Mucosa of rectum (tissue), 2 donors: ENCODE measurements around the gene SFTPA1.
"Not testable (repeated sequence)": the region's sequence is repeated elsewhere in the genome, so short reads cannot be mapped to it uniquely, and the experiment has no call there.

Experiments used
- H3K27ac ChIP-seq, 2 donors: one replicate each; pipeline ENCODE4 v1.7.0; 2013; ENCODE audit warnings: inconsistent platforms in 2 of 2, low read depth in 2 of 2, low read length in 2 of 2
- H3K27me3 ChIP-seq, 2 donors: one replicate each; pipeline ENCODE4 v1.7.0; 2013; ENCODE audit warnings: low read length in 2 of 2; ENCODE audit not compliant: control insufficient read depth in 2 of 2, insufficient read depth in 2 of 2
- H3K36me3 ChIP-seq, 2 donors: one replicate each; pipeline ENCODE4 v1.7.0; 2013; ENCODE audit warnings: low read length in 2 of 2; ENCODE audit not compliant: control insufficient read depth in 2 of 2, insufficient read depth in 2 of 2
- H3K4me1 ChIP-seq, 2 donors: one replicate each; pipeline ENCODE4 v1.7.0; 2013; ENCODE audit warnings: low read length in 2 of 2, mild to moderate bottlenecking in 1 of 2; ENCODE audit not compliant: control insufficient read depth in 2 of 2, insufficient read depth in 2 of 2
- H3K4me3 ChIP-seq, 2 donors: one replicate each; pipeline ENCODE4 v1.7.0; 2013; ENCODE audit warnings: low read length in 2 of 2
- H3K9ac ChIP-seq, 2 donors: one replicate each; pipeline ENCODE4 v1.7.0; 2013; ENCODE audit warnings: low read length in 2 of 2, low read depth in 1 of 2, mild to moderate bottlenecking in 1 of 2
- H3K9me3 ChIP-seq, 2 donors: one replicate each; pipeline ENCODE4 v1.7.0; 2013; ENCODE audit warnings: low read length in 2 of 2; ENCODE audit not compliant: control insufficient read depth in 2 of 2
- donor health status: healthy.
- donor health status: Normal muscosa, but diverticular disease.

SFTPA1 gene

GRCh38 chr10:79585870-79586527 lies 24.7 kb upstream of the SFTPA1 start:
- no peak overlapping the region for H3K27ac ChIP-seq
- peaks cover 0 to 5% of the 10 kb centered on the region in 2 donors for H3K27me3 ChIP-seq
- no peaks in the 10 kb centered on the region for H3K36me3 ChIP-seq

DNA sequence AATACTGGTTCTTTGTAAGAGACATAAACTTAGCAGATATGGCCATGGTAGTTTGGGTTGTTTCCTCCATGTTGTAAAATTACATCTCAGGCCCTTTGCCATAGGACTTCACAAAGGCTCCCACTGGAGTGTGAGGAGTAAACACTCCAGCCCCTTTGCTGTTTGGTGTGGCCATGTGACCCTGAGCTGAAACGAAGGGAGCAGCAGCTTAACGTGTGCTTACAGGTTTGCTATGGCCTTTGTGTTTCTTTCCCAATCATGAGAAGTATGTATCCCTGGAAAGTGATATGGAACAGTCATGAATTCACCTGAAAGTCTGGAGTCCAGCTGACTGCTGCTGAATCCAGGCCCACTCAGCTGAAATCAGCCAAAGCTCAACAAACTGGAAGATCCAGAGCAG lies 23.8 kb upstream of the SFTPA1 start:
- no peak overlapping the region for H3K4me3 ChIP-seq
- H3K4me1 ChIP-seq, result no peaks in the 10 kb centered on the region
- no peaks in the 10 kb centered on the region for H3K36me3 ChIP-seq
- H3K27ac ChIP-seq, result no peak overlapping the region
- no peak overlapping the region for H3K9ac ChIP-seq
- peaks cover 0 to 5% of the 10 kb centered on the region in 2 donors for H3K27me3 ChIP-seq
- no peaks in the 10 kb centered on the region for H3K9me3 ChIP-seq

More at GRCh38 chr10:79585870-79586527, 24.7 kb upstream of the SFTPA1 start:
- Histone ChIP-seq H3K9me3 (no peaks in the 10 kb centered on the region), H3K4me1 (no peaks in the 10 kb centered on the region), H3K9ac (no peak overlapping the region), H3K4me3 (no peak overlapping the region)

- Histone ChIP-seq H3K9me3 (no peaks in the 10 kb centered on the region), H3K4me3 (no peak overlapping the region), H3K27me3 (peaks cover 0 to 5% of the 10 kb centered on the region in 2 donors), H3K36me3 (no peaks in the 10 kb centered on the region), H3K4me1 (no peaks in the 10 kb centered on the region), H3K9ac (no peak overlapping the region), H3K27ac (no peak overlapping the region)
These were observed 21.9 kb upstream of the SFTPA1 start for GRCh38 chr10:79588800-79589199.

DNA sequence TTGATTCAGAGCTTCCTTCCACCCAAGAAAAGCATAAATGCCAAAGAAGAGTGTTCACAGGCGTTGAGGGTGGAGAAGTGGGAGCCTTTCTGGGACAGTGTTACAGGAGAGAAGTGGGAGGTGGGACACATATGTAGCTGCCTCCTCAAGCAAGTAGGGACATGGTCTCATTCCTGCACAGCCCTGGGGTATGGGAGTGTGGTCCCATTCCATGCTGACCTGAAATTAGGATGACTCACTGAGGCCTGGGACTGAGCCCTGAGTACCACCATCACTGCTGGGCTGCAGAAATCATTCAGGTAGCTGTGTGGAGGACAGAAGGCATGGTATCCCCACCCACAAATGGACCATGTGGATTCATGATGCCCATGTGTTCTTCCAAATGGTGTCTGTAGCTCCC lies 17.4 kb upstream of the SFTPA1 start:
- Histone ChIP-seq H3K27me3 (peaks cover 0 to 5% of the 10 kb centered on the region in 2 donors), H3K9me3 (no peaks in the 10 kb centered on the region), H3K27ac (no peak overlapping the region), H3K4me3 (no peak overlapping the region), H3K4me1 (no peaks in the 10 kb centered on the region), H3K36me3 (no peaks in the 10 kb centered on the region), H3K9ac (no peak overlapping the region)

GRCh38 chr10:79594565-79594964 lies 16.2 kb upstream of the SFTPA1 start:
- H3K4me1 ChIP-seq, H3K27ac ChIP-seq: not testable (repeated sequence)

DNA sequence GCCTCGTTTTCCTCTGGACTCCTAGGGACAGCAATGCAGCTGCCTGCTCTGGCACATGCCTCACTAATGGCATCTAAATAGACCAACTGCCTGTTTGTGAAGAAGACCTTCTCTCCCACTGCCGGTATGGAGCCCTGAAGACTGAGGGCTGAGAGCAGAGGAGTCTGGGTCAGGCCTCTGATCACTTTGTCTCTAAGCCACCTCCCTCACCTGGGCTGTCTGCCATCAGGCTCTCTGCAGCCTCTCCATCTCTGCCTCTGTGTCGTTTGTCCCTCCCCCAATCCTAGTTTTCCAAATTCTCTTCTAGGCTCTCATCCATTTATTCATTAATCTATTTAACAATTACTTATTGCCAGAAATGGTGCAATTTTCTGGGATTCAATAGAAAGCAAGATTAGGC lies 15.2 kb upstream of the SFTPA1 start:
- H3K27ac ChIP-seq, result no peak overlapping the region
- no peaks in the 10 kb centered on the region for H3K9me3 ChIP-seq
- no peaks in the 10 kb centered on the region for H3K36me3 ChIP-seq
- H3K4me1 ChIP-seq, result no peaks in the 10 kb centered on the region
- H3K27me3 ChIP-seq, result no peaks in the 10 kb centered on the region
- H3K9ac ChIP-seq, result no peak overlapping the region
- no peak overlapping the region for H3K4me3 ChIP-seq

More at GRCh38 chr10:79594565-79594964, 16.2 kb upstream of the SFTPA1 start:
- not testable (repeated sequence) for H3K27me3 ChIP-seq, H3K9me3 ChIP-seq, H3K9ac ChIP-seq, H3K36me3 ChIP-seq, H3K4me3 ChIP-seq

DNA sequence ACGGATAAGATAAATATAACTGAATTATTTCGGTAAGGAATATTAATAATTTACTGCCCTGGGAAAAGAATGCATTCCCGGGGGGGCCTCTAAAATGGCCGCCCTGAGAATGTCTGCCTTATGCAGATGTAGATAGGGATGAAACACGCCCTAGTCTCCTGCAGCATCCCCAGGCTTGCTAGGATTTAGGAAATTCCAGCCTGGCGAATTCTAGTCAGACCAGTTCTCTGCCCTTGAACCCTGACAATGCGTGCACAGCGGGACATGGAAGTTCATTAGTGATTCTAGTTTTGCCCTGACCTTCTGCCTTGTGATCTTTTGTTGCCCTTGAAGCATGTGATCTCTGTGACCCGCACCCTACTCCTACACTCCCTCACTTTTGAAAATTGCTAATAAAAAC lies 11.1 kb upstream of the SFTPA1 start:
- not testable (repeated sequence) for H3K9ac ChIP-seq, H3K27me3 ChIP-seq, H3K4me3 ChIP-seq, H3K36me3 ChIP-seq, H3K27ac ChIP-seq, H3K9me3 ChIP-seq, H3K4me1 ChIP-seq

DNA sequence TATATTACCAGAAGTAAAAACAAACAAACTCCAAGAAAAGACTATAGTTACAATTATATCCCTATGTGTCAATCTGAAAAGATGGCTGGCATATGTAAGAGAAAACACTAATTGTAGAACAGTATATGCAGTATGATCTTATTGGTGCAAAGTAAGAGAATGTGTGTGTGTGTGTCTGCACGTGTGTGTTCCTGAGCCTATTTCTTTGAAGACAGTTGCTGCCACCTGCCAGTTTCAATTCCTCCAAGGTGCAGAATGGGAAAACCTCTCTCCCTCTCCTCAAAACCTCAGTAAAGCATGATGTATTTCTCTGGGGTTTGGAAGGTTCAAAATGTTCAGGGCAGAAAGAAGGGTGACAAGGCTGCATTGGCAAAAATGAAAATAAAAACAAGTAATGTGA lies 8.8 kb upstream of the SFTPA1 start:
- H3K9ac ChIP-seq, result no peak overlapping the region
- no peaks in the 10 kb centered on the region for H3K4me1 ChIP-seq
- no peaks in the 10 kb centered on the region for H3K27me3 ChIP-seq
- peaks cover 0 to 2% of the 10 kb centered on the region in 2 donors for H3K9me3 ChIP-seq
- no peak overlapping the region for H3K4me3 ChIP-seq
- H3K36me3 ChIP-seq, result no peaks in the 10 kb centered on the region
- H3K27ac ChIP-seq, result no peak overlapping the region

DNA sequence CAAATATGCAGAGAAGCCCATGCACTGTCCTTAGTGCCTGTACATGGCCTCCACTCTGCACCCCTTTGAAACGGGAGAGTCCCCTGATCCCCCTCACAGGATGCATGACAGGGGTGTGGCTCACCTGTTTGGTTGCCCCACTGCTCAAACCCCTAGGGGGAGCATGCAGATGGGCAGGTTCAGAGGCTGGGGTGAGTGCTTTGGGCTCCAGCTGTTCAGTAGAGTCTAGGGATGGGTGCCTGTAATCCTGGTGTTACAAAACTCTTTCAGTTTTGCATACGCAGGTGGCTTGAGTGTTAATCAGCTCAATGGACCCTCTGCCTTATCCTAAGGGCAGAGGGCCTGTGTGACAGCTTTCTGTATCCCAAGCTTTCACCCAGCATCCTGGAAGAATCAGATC lies 7.8 kb upstream of the SFTPA1 start:
- no peak overlapping the region for H3K27ac ChIP-seq
- H3K4me3 ChIP-seq, result no peak overlapping the region
- H3K4me1 ChIP-seq, result no peaks in the 10 kb centered on the region
- no peaks in the 10 kb centered on the region for H3K27me3 ChIP-seq
- H3K36me3 ChIP-seq, result no peaks in the 10 kb centered on the region
- H3K9me3 ChIP-seq, result peaks cover 0 to 2% of the 10 kb centered on the region in 2 donors
- H3K9ac ChIP-seq, result no peak overlapping the region

GRCh38 chr10:79604294-79604693 lies 6.4 kb upstream of the SFTPA1 start:
- Histone ChIP-seq H3K27ac (no peak overlapping the region), H3K4me1 (no peaks in the 10 kb centered on the region), H3K9ac (no peak overlapping the region), H3K4me3 (no peak overlapping the region), H3K27me3 (no peaks in the 10 kb centered on the region), H3K36me3 (no peaks in the 10 kb centered on the region), H3K9me3 (peaks cover 0 to 2% of the 10 kb centered on the region in 2 donors)

DNA sequence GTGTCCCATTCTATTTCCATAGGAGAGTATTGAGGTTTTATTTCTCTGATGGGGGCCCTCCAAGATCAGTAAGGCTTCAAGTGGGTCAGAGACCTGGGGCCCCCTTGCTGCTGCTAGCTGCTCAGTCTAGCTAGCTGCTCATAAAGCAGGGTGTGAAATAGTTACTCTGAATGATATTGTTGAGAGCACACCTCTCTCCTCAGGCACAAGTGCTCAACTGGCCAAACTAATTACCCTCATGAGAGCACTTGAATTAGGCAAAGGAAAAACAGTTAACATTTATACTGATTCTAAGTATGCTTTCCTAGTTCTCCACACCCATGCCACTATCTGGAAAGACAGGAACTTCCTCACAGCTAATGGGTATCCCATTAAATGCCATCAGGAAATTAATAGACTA lies 5.4 kb upstream of the SFTPA1 start:
- no peak overlapping the region for H3K27ac ChIP-seq
- H3K36me3 ChIP-seq, result no peaks in the 10 kb centered on the region
- no peaks in the 10 kb centered on the region for H3K4me1 ChIP-seq
- peaks cover 0 to 2% of the 10 kb centered on the region in 2 donors for H3K9me3 ChIP-seq
- H3K4me3 ChIP-seq, result no peak overlapping the region
- no peaks in the 10 kb centered on the region for H3K27me3 ChIP-seq
- no peak overlapping the region for H3K9ac ChIP-seq
